Transverse colon (tissue), 4 donors: Measurements from ENCODE around the gene NCKAP5.

Experiments
- EP300 ChIP-seq: sonication (generic); formaldehyde crosslinking; IDR thresholded peaks from one replicate; pipeline ENCODE4 v1.6.1; 2017; ENCODE audit warnings: antibody characterized with exemption, low read depth
- POLR2A ChIP-seq: fragments of 450-650 bp; IDR thresholded peaks from one replicate; pipeline ENCODE4 v1.6.1; 2016; ENCODE audit warnings: antibody characterized with exemption, mild to moderate bottlenecking, moderate library complexity
- POLR2AphosphoS5 ChIP-seq, 3 donors: sonication (generic); formaldehyde crosslinking; IDR thresholded peaks; one replicate each; pipeline ENCODE4 v1.6.1; 2016; ENCODE audit warnings: antibody characterized with exemption in 3 of 3
- TF ChIP-seq, protein P1 (sequence below), 5 experiments: fragments of 200-600 bp in 3 of 5; fragments of 450-650 bp in 2 of 5; sonication (generic) in 3 of 5; IDR thresholded peaks; 1 replicate in 2 of 5; 2 replicates in 3 of 5; pipeline ENCODE4 v1.5.1; 2016 to 2017; ENCODE audit warnings: antibody characterized with exemption in 5 of 5, inconsistent platforms in 3 of 5, mild to moderate bottlenecking in 2 of 5, moderate library complexity in 1 of 5

DNA sequence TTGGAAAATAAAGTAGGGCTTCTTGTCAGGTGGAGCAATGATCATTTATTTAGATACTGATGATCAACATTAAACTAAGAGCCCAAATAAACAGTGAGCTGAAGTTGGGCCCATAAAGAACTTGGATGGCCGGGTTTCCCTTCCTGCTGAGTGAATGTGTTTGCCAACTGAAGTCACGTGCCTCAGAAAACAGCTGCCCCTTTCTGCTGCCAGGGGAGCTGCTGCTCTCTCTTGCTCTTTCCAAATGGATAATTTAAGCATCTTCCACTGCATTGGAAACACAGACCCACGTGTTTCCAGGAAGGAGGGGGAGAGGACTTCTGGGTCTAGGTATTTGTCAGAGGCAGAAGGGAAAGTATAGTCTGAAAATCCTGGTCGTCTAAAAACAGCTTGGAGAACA is 22.9 kb upstream of the NCKAP5 start:
- TF ChIP-seq, protein P1, sequence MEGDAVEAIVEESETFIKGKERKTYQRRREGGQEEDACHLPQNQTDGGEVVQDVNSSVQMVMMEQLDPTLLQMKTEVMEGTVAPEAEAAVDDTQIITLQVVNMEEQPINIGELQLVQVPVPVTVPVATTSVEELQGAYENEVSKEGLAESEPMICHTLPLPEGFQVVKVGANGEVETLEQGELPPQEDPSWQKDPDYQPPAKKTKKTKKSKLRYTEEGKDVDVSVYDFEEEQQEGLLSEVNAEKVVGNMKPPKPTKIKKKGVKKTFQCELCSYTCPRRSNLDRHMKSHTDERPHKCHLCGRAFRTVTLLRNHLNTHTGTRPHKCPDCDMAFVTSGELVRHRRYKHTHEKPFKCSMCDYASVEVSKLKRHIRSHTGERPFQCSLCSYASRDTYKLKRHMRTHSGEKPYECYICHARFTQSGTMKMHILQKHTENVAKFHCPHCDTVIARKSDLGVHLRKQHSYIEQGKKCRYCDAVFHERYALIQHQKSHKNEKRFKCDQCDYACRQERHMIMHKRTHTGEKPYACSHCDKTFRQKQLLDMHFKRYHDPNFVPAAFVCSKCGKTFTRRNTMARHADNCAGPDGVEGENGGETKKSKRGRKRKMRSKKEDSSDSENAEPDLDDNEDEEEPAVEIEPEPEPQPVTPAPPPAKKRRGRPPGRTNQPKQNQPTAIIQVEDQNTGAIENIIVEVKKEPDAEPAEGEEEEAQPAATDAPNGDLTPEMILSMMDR (IDR thresholded peaks at IDR 0.05): no peak
- TF ChIP-seq EP300: no peak
- no peak for TF ChIP-seq POLR2A
- no peak for TF ChIP-seq POLR2AphosphoS5 (IDR thresholded peaks at IDR 0.05)
